K562 (cell line): ENCODE data around the gene MMP23B. TPM values are rescaled to one million over a fixed set of nuclear protein-coding genes. Genes with fewer than 3 reads are reported as not detected.

Experiments used
- ATAC-seq: fragments of 200-7000 bp; cut with Tn5 transposase; 3 replicates; pipeline ENCODE4 v1.9.1; 2020; ENCODE audit warnings: moderate library complexity
- BruUV-seq: library from RNA; stranded (reverse); fragments of 400-500 nt; replicated peaks from 2 replicates; lab custom pipeline; 2021; lab: Mats Ljungman, UMichigan
- CTCF ChIA-PET: fragments of 300-600 bp; formaldehyde crosslinking; extraction: SDS; loops from one replicate; lab custom pipeline; 2021; ENCODE audit warnings: low intra/inter-chr PET ratio; lab: Yijun Ruan, JAX
- POLR2A ChIA-PET: fragments of 300-600, 350-650 bp; sonication (Branson Sonifier 250); formaldehyde crosslinking; extraction: SDS; loops from one replicate; lab custom pipeline; 2021; ENCODE audit warnings: antibody characterized with exemption, inconsistent platforms; lab: Yijun Ruan, JAX
- DNase-seq, 4 experiments: peaks; one replicate each; pipeline versions ENCODE4 v3.0.0 to v3.0.0-alpha.2; 2011 to 2018; ENCODE audit warnings: low spot score in 3 of 4, mixed read lengths in 3 of 4; ENCODE audit errors: extremely low read depth in 1 of 4
- FAIRE-seq: peaks from 2 replicates; lab custom pipeline; 2011; peaks lifted over from hg19 to GRCh38; lab: Jason Lieb, UNC
- H2AFZ ChIP-seq: 2 replicates; pipeline ENCODE4 v1.6.0; 2011; ENCODE audit warnings: low read depth, low read length, control low read depth, inconsistent platforms
- H3K27ac ChIP-seq: fragments of 200-600 bp; 3 replicates; pipeline ENCODE4 v1.8.0; 2011; ENCODE audit warnings: low read depth, mild to moderate bottlenecking, control low read depth, inconsistent platforms, low read length, moderate library complexity, mixed read lengths; ENCODE audit errors: extremely low read depth
- H3K27me3 ChIP-seq, 2 experiments: fragments of 300-600 bp in 1 of 2; 2 replicates in 1 of 2; 3 replicates in 1 of 2; pipeline versions ENCODE4 v1.6.0 to v1.8.0; 2011; ENCODE audit warnings: inconsistent platforms in 2 of 2, low read length in 2 of 2, mild to moderate bottlenecking in 1 of 2, mixed read lengths in 1 of 2, moderate library complexity in 1 of 2; ENCODE audit not compliant: control insufficient read depth in 2 of 2, insufficient read depth in 2 of 2
- H3K36me3 ChIP-seq: fragments of 300-600 bp; 3 replicates; pipeline ENCODE4 v1.8.0; 2011; ENCODE audit warnings: mild to moderate bottlenecking, low read length, inconsistent platforms; ENCODE audit not compliant: control insufficient read depth, insufficient read depth
- H3K4me1 ChIP-seq, 2 experiments: fragments of 200-600 bp in 1 of 2; replicated peaks in 1 of 2; 2 replicates in 1 of 2; 3 replicates in 1 of 2; pipeline versions ENCODE4 v1.5.1 to v1.8.0; 2011; ENCODE audit warnings: inconsistent platforms in 2 of 2, low read length in 2 of 2, mild to moderate bottlenecking in 1 of 2, mixed read lengths in 1 of 2, moderate library complexity in 1 of 2; ENCODE audit not compliant: control insufficient read depth in 2 of 2, insufficient read depth in 2 of 2
- H3K4me2 ChIP-seq: 2 replicates; pipeline ENCODE4 v1.6.1; 2011; ENCODE audit warnings: low read length, control low read depth, inconsistent platforms, mixed read lengths; ENCODE audit not compliant: insufficient read depth
- H3K4me3 ChIP-seq: fragments of 200-600 bp; sonication (generic), shearing (Covaris generic); 2 replicates; pipeline ENCODE4 v1.5.1; 2016; ENCODE audit warnings: control low read depth, inconsistent platforms
- H3K79me2 ChIP-seq: fragments of 200-600 bp; 3 replicates; pipeline ENCODE4 v1.8.0; 2011; ENCODE audit warnings: low read length, inconsistent platforms; ENCODE audit not compliant: control insufficient read depth, insufficient read depth
- H3K9ac ChIP-seq, 2 experiments: 2 replicates each; pipeline versions ENCODE4 v1.6.0 to v1.6.1; 2011; ENCODE audit warnings: low read depth in 2 of 2, low read length in 2 of 2, control low read depth in 1 of 2, inconsistent platforms in 1 of 2, mild to moderate bottlenecking in 1 of 2, mixed read lengths in 1 of 2; ENCODE audit not compliant: insufficient read depth in 1 of 2
- H3K9me1 ChIP-seq: one replicate; pipeline ENCODE4 v1.6.0; 2011; ENCODE audit warnings: inconsistent platforms, mild to moderate bottlenecking, low read length, moderate library complexity; ENCODE audit not compliant: control insufficient read depth, insufficient read depth
- H3K9me3 ChIP-seq: replicated peaks from 2 replicates; pipeline ENCODE4 v1.5.1; 2011; ENCODE audit warnings: low read depth, low read length, inconsistent platforms; ENCODE audit not compliant: control insufficient read depth, insufficient read depth
- H4K20me1 ChIP-seq: replicated peaks from 2 replicates; pipeline ENCODE4 v1.6.1; 2011; ENCODE audit warnings: low read length, inconsistent platforms, mixed read lengths; ENCODE audit not compliant: control insufficient read depth, insufficient read depth
- ADNP ChIP-seq: fragments of 200-800 bp; sonication (Bioruptor generic); IDR thresholded peaks from 2 replicates; pipeline ENCODE4 v1.6.1; 2016; ENCODE audit warnings: missing genetic modification characterization, missing compliant biosample characterization
- BCOR ChIP-seq: fragments of 450-650 bp; IDR thresholded peaks from 2 replicates; pipeline ENCODE4 v1.6.1; 2016
- CEBPG ChIP-seq, 3 experiments: fragments of 200-800 bp in 1 of 3; sonication (Bioruptor generic) in 1 of 3; sonication (generic) in 1 of 3; formaldehyde crosslinking in 1 of 3; IDR thresholded peaks in 2 of 3; conservative IDR thresholded peaks in 1 of 3; 2 replicates each; pipeline versions ENCODE4 v1.6.1 to v1.8.0; 2016 to 2022; ENCODE audit warnings: missing compliant biosample characterization in 2 of 3, missing genetic modification characterization in 2 of 3, mild to moderate bottlenecking in 1 of 3, missing genetic modification reagents in 1 of 3
- HDAC3 ChIP-seq: fragments of 450-650 bp; IDR thresholded peaks from 2 replicates; pipeline ENCODE4 v1.6.1; 2018; ENCODE audit warnings: borderline replicate concordance, mild to moderate bottlenecking, moderate library complexity; ENCODE audit not compliant: partially characterized antibody
- HDAC8 ChIP-seq: fragments of 450-650 bp; IDR thresholded peaks from 2 replicates; pipeline ENCODE4 v1.6.1; 2016; ENCODE audit warnings: mild to moderate bottlenecking, missing genetic modification characterization, moderate library complexity, missing compliant biosample characterization
- MED1 ChIP-seq: sonication (generic); formaldehyde crosslinking; IDR thresholded peaks from 2 replicates; pipeline ENCODE4 v1.8.1; 2023; ENCODE audit warnings: missing genetic modification reagents, borderline replicate concordance
- NFATC3 ChIP-seq: fragments of 450-650 bp; IDR thresholded peaks from 2 replicates; pipeline ENCODE4 v1.6.1; 2017; ENCODE audit warnings: mild to moderate bottlenecking
- NR2F6 ChIP-seq: fragments of 450-650 bp; formaldehyde crosslinking; IDR thresholded peaks from 2 replicates; pipeline ENCODE4 v1.4.0; 2020; ENCODE audit warnings: mild to moderate bottlenecking
- PCBP2 ChIP-seq: fragments of 200-400 bp; formaldehyde crosslinking; IDR thresholded peaks from 2 replicates; pipeline ENCODE4 v1.6.1; 2018; ENCODE audit warnings: low read length, low read depth, mild to moderate bottlenecking, moderate library complexity; ENCODE audit not compliant: poor library complexity, severe bottlenecking
- PKNOX1 ChIP-seq: fragments of 450-650 bp; IDR thresholded peaks from 2 replicates; pipeline ENCODE4 v1.6.1; 2016
- TRIM24 ChIP-seq, 2 experiments: fragments of 450-650 bp; IDR thresholded peaks; 2 replicates each; pipeline ENCODE4 v1.6.1; 2016
- XRCC5 ChIP-seq: fragments of 200-400 bp; formaldehyde crosslinking; IDR thresholded peaks from 2 replicates; pipeline ENCODE4 v1.6.1; 2017; ENCODE audit warnings: low read depth, mild to moderate bottlenecking, low read length
- ZNF124 ChIP-seq: sonication (generic); formaldehyde crosslinking; IDR thresholded peaks from 2 replicates; pipeline ENCODE4 v1.8.1; 2022; ENCODE audit warnings: missing genetic modification reagents
- ZNF174 ChIP-seq: fragments of 250-450 bp; sonication (Bioruptor Pico); IDR thresholded peaks from 2 replicates; pipeline ENCODE4 v1.4.0; 2020; ENCODE audit warnings: mild to moderate bottlenecking
- ZNF277 ChIP-seq: fragments of 250-450 bp; sonication (Bioruptor Pico); IDR thresholded peaks from 2 replicates; pipeline ENCODE4 v1.8.0; 2022; ENCODE audit warnings: inconsistent platforms, mild to moderate bottlenecking, moderate library complexity, borderline replicate concordance
- ZNF655 ChIP-seq: fragments of 250-450 bp; sonication (Bioruptor Pico); IDR thresholded peaks from 2 replicates; pipeline ENCODE4 v1.5.0; 2021
- WGBS: fragments of 100-300 bp; shearing (Covaris generic); methylation state at CpG from one replicate; pipeline ENCODE4 v1.1.6; 2016; ENCODE audit warnings: low coverage, mixed read lengths; ENCODE audit not compliant: insufficient coverage; ENCODE audit errors: missing lambda C conversion rate; 5-methylcytosine and 5-hydroxymethylcytosine counted together
- in situ Hi-C: fragments of 300-500 bp; cut with MboI; formaldehyde crosslinking; loops from 4 replicates; pipeline ENCODE4 v1.15.0; 2018; ENCODE audit warnings: inconsistent platforms, mixed read lengths
- intact Hi-C: fragments of 100-400 bp; cut with micrococcal nuclease; formaldehyde crosslinking; loops from 2 replicates; pipeline ENCODE4 v1.14.2; 2022
- polyA plus RNA-seq, 8 experiments: library from polyadenylated mRNA; depleted of rRNA in 4 of 8; stranded (reverse) in 5 of 8; unstranded in 3 of 8; fragments of >200 nt; fragmentation: Nextera tagmentation in 2 of 8; fragmentation: Illumina TruSeq in 1 of 8; extraction: Ambion mirVana in 2 of 8; extraction: Trizol in 1 of 8; gene quantifications; 2 replicates each; pipeline versions ENCODE4 v1.2.1 to v1.2.3, GENCODE V29; 2011 to 2014; ENCODE audit warnings: inconsistent platforms in 1 of 8, missing spikeins in 1 of 8
- total RNA-seq, 7 experiments: library from RNA; depleted of rRNA in 6 of 7; stranded (reverse); fragments of >200 nt in 6 of 7; fragmentation: Illumina TruSeq in 2 of 7; extraction: Trizol in 2 of 7; gene quantifications; 2 replicates each; pipeline versions ENCODE4 v1.2.1 to v1.2.3, GENCODE V29; 2011 to 2021; ENCODE audit warnings: low replicate concordance in 1 of 7

MMP23B gene
- total and polyA plus RNA-seq, 9 of the 15 experiments (the other 6 are each of a cell fraction or from before 2014, with no cell fraction given) = 0.28 to 1.2 (median 0.41) TPM; not detected in 5

GRCh38 chr1:1599935-1600860, 31.8 kb upstream of the MMP23B start, which contains the start of gene FNDC10:
FNDC10 (minus strand) TSS chr1:1600135; CDS start chr1:1600015, 120 bp downstream.
- ATAC-seq (peak; percentile 39), FAIRE-seq (no peak), DNase-seq (peak in 3 of 4 experiments; percentile 79 to 92 (median 90))
- in situ Hi-C loops = no loop called here
- intact Hi-C loops = no loop called here
- no peaks in the 10 kb centered on the region for H3K36me3 ChIP-seq
- H3K27ac ChIP-seq = no peak within 1 kb of the TSS
- no peaks in the 10 kb centered on the region for H3K9me1 ChIP-seq
- no peaks in the 10 kb centered on the region for H3K27me3 ChIP-seq
- H3K9ac ChIP-seq = peak within 1 kb of the TSS in 1 of 2 experiments; percentile 87; a peak in 2 of 4 replicates
- peaks cover 20 to 84% of the 10 kb centered on the region in 2 experiments; a peak in 4 of 5 replicates for H3K4me1 ChIP-seq
- 21% methylated on average over 55 of the region's 125 CpGs for WGBS
- peak within 1 kb of the TSS; percentile 64 for H3K4me2 ChIP-seq
- POLR2A ChIA-PET = interaction anchor here (5.9 kb wide), 1 partner anchor 14 kb away, joined by 61 read pairs; the partner anchor contains the start of gene MIB2
- H3K79me2 ChIP-seq = no peaks in the 10 kb centered on the region; the same call in 2 of the 3 replicates
- BruUV-seq = no TSS peak
- H2AFZ ChIP-seq = peak within 1 kb of the TSS; percentile 82
- peak within 1 kb of the TSS; percentile 36 for H3K4me3 ChIP-seq
- no peaks in the 10 kb centered on the region for H3K9me3 ChIP-seq
- no peaks in the 10 kb centered on the region; the same call in 1 of the 2 replicates for H4K20me1 ChIP-seq
- CTCF ChIA-PET = no interaction called here
- TF ChIP-seq TRIM24 (IDR thresholded peaks at IDR 0.05) = no peak
- no peak for TF ChIP-seq BCOR
- no peak for TF ChIP-seq PCBP2
- no peak for TF ChIP-seq ZNF655 (CRISPR knock-in tag)
- TF ChIP-seq ZNF174 (CRISPR knock-in tag) = no peak
- TF ChIP-seq HDAC8 (tag) = no peak
- TF ChIP-seq XRCC5 = no peak
- no peak for TF ChIP-seq ADNP
- no peak for TF ChIP-seq CEBPG (CRISPR knock-in tag; IDR thresholded peaks at IDR 0.05)
- TF ChIP-seq CEBPG (tag; conservative IDR thresholded peaks at IDR 0.05 in 1 of 2, IDR thresholded peaks at IDR 0.05 in 1 of 2) = no peak
- TF ChIP-seq ZNF277 = no peak
- TF ChIP-seq PKNOX1 = no peak
- no peak for TF ChIP-seq ZNF124 (CRISPR knock-in tag)
- TF ChIP-seq MED1 (CRISPR knock-in tag) = no peak
- TF ChIP-seq NFATC3 = no peak
- TF ChIP-seq NR2F6 = no peak
- no peak for TF ChIP-seq HDAC3
